Glomerular endothelial cell (primary cell): ENCODE measurements around the gene KIAA1328. TPM values are rescaled to one million over a fixed set of nuclear protein-coding genes. Genes with fewer than 3 reads are reported as not detected.
"Not testable (repeated sequence)": the region's sequence is repeated elsewhere in the genome, so short reads cannot be mapped to it uniquely, and the experiment has no call there.

Experiments used
- DNase-seq: peaks from one replicate; pipeline ENCODE4 v3.0.0-alpha.2; 2011; ENCODE audit warnings: low read depth, low spot score; ENCODE audit errors: extremely low read depth
- total RNA-seq: library from RNA; depleted of rRNA; stranded (reverse); fragments of >200 nt; gene quantifications from 2 replicates; pipeline ENCODE4 v1.2.3, GENCODE V29; 2015

The KIAA1328 gene
- total RNA-seq, 1 donor from 2014 or later = 6.4 TPM

- no peak for DNase-seq
These were observed 7.2 kb upstream of the KIAA1328 start for GRCh38 chr18:36821681-36822080.

DNA sequence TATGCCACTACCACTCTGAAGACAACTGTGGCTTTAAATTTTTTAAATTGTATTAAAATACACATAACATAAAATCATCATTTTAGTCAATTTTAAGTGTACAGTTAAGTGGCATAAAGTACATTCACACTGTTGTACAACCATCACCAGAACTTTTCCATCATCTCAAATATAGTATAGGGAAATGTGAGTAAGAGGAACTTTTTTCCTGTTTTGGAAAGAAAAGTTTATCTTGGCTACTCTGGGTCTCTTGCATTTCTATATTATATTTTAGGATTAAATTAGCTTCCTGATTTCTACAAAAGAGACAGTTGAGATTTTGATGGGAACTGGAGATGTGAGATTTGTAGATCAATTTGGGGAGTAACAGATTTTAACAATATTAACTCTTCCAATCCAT, 3.4 kb upstream of the KIAA1328 start:
- DNase-seq = no peak

DNA sequence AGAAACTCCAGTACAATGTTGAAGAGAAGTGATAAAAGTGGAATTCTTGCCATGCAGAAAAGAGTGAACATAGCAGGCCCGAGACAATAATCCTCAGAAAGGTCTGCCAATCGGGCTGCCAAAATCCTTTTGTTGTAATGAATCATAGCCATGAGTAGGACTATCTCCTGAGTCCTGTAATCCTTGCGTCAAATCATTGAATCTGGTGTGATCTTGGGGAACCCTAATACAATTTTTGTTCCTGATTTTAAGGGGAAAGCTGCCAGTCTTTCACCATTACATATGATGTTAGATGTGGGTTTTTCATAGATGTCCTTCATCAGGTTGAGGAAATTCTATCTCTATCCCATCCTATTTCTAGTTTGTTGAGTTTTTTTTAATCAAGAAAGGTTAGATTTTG, 2.4 kb upstream of the KIAA1328 start:
- no peak for DNase-seq

- no peak for DNase-seq
These were observed 734 bp upstream of the KIAA1328 start for GRCh38 chr18:36828157-36828629.

- no peak for DNase-seq
These were observed 633 bp downstream of the KIAA1328 start for GRCh38 chr18:36829362-36830157.

- no peak for DNase-seq
These were observed 1.2 kb downstream of the KIAA1328 start for GRCh38 chr18:36830158-36830495.

GRCh38 chr18:36831139-36831538, 2.2 kb downstream of the KIAA1328 start:
- no peak for DNase-seq

- DNase-seq = no peak
These were observed 4.2 kb downstream of the KIAA1328 start for GRCh38 chr18:36833120-36833519.

- no peak for DNase-seq
These were observed 7.0 kb downstream of the KIAA1328 start for GRCh38 chr18:36835927-36836326.

DNA sequence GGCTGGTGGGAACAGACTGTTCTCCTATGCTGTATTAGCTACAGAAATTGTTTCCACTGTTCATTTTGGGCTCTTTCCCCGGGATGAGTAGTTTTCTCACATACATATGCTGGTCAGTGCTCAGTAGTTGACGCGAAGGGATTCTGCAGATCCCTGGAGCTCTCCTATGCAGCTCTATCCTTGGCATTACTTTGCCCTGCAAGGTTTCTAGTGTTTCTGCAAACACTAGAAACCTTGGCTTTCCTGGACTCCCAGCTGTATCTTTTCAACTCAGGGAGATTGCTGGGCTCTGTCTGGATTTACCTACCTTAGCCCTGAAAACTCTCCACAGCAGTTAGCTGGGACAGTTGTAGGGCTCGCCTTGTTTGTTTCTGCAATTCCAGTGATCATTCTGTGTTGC, 10.9 kb downstream of the KIAA1328 start:
- no peak for DNase-seq

- no peak for DNase-seq
These were observed 14.3 kb downstream of the KIAA1328 start for GRCh38 chr18:36843199-36843598.

DNA sequence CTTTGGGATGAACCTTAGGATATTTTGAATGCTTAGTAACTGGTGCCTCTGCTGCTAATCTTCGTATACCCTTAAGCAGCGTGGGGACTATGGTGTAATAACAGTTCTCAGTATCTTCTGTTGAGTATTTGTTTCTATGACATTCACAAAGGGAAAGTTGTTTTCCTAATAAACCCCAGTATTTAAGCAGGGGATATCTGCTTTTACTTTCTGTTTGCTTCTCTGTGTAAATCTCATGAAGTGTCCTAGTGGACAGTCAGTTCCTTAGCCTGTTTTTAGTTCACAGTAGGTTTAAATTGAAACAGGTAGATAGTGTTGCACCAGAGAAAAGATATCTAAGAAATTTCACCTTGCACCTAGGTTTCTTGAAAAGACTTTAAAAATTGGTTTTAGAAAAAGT, 14.9 kb downstream of the KIAA1328 start:
- DNase-seq = no peak

DNA sequence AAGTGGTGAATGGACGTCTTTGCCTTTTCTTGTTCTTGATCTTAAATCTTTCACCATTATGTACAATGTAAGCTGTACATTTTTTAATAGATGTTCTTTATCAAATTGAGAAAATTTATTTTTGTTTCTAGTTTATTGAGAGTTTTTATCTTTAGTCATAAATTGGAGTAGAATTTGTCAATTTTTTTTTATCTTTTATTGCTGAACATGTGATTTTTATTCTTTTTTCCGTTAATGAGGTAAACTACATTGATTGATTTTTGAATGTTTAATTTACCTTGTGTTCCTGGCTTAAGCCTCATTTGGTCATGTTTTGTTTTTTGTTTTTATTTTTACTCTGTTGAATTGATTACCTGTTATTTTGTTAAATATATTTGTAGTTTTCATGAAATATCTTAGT, 19.7 kb downstream of the KIAA1328 start:
- DNase-seq = no peak

DNA sequence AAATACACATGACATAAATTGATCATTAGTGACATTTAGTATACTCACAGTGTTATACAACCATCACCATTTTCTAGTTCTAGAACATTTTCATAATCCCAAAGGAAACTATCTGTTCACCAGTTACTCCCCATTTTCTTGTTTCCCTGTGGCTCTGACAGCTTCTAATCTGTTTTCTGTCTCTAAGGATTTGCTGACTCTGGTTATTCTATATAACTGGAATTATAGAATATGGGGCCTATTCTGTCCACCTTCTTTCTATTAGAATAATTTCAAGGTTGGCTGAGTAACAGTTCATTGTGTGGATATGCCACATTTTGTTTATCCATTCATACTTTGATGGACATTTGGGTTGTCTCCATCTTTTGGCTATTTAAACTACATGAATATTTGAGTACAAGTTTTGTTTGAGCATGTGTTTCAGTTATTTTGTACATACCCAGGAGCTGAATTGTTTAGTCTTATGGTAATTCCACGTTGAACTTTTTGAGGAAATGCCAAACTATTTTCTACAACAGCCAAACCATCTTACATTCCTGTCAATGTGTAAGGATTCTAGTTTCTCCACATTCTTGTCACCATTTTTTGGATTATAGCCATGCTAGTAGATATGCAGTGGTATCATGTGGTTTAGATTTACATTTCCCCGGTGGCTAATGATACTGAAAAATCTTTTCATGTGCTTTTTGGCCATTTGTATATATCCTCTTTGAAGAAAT, 20.5 kb downstream of the KIAA1328 start:
- DNase-seq = no peak

- no peak for DNase-seq
These were observed 21.7 kb downstream of the KIAA1328 start for GRCh38 chr18:36850527-36851201.

DNA sequence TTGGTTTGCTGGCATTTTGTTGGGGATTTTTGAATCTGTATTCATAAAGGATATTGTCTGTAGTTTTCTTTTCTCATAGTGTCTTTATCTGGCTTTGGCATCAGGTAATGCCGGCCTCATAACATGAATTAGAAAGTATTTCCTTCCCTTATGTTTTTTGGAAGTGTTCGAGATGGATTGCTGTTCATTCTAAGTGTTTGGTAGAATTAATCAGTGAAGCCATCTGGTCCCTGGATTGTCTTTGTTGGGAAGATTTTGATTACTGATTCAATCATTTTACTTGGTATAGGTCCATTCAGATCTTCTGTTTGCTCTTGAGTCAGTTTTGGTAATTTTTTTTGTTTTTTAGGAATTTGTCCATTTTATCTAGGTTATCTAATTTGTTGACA, 22.3 kb downstream of the KIAA1328 start:
- no peak for DNase-seq

DNA sequence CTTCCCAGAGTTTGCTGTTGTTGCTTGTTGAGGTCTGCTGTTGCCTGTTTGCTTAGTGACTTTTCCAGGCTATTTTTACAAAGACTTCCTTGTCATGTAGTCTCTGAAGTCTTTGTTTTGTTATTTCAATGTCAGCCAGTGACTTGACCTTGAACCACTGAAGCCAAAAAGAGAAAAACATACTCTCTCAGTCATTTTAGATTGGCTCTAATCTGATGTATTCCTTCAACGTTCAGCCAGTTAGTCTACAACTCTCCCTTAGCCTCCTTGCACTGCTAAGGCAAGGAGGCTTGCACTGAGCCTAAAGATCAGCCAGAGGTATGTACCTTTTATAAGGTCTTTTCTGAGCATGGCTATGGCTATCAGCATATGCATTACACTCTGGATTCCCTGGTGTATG, 27.9 kb downstream of the KIAA1328 start:
- DNase-seq = no peak

DNA sequence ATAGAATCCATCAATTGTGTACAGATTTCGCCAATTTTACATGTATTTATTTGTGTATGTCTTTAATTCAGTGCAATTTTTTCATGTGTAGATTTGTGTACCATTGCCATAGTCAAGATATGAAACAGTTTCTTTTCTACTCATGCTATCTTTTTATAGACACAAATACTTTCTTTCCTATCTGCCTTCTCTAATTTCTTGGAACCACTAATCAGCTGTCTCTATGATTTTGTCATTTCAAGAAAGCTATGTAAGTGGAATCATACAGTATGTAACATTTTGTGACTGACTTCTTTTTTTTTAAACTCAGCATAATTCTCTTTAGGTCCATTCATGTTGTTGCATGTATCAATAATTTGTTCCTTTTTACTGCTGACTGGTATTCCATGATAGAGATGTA, 33.3 kb downstream of the KIAA1328 start:
- DNase-seq = no peak

DNA sequence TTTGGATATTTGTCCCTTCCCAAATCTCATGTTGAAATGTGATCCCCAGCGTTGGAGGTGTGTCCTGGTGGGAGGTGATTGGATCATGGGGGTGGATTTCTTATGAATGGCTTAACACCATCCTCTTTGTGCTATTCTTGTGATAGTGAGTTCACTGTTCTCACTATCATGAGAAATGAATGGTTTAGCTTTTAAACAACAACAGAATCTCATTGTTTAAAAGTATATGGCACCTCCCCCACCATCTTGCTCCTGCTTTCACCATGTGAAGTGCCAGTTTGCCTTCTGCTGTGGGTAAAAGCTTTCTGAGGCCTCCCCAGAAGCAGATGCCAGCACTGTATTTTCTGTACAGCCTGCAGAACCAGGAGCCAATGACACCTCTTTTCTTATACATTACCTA, 38.1 kb downstream of the KIAA1328 start:
- DNase-seq = no peak

- DNase-seq = no peak
These were observed 42.9 kb downstream of the KIAA1328 start for GRCh38 chr18:36871801-36872200.

GRCh38 chr18:36872329-36872728, 43.4 kb downstream of the KIAA1328 start:
- DNase-seq = no peak

DNA sequence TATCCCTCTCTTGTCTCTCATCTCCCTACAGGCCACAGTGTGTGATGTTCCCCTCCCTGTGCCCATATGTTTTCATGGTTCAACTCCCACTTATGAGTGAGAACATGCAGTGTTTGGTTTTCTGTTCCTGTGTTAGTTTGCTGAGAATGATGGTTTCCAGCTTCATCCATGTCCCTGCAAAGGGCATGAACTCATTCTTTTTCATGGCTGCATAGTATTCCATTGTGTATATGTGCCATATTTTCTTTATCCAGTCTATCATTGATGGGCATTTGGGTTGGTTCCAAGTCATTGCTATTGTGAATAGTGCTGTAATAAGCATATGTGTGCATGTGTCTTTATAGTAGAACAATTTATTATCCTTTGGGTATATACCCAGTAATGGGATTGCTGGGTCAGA, 44.9 kb downstream of the KIAA1328 start:
- not testable (repeated sequence) for DNase-seq
